ENCODE results near the gene C1QTNF12.

DNA sequence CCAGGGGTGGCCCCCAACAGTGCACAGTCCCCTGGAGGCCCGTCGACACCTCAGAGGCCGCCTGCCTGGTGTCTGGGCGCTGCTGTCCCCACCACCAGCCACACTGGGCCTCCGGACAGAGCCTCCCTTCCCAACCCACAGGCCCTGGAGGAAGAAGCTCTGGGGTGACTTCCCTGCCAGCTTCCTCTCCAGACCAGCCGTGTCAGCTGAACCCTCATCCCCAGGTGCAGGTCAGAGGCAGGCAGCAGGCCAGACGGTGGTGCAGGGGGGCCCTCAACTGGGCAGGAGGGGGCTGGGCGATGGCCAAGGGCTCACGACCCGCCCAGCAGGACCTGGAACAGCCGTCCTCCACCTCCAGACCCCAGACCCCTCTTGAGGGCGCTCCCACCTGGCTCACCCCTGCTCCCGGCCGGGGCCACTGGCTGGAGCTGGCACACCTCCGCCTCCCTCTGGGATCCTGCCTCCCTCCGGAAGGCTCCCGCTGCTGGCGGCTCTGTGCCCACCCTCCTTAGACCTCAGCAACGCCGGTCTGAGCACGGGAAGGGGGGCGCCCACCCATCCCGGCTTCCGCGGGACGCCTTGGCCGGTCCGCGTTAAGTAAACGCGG is 40.6 kb downstream of the C1QTNF12 start:
- TF ChIP-seq, protein P1, sequence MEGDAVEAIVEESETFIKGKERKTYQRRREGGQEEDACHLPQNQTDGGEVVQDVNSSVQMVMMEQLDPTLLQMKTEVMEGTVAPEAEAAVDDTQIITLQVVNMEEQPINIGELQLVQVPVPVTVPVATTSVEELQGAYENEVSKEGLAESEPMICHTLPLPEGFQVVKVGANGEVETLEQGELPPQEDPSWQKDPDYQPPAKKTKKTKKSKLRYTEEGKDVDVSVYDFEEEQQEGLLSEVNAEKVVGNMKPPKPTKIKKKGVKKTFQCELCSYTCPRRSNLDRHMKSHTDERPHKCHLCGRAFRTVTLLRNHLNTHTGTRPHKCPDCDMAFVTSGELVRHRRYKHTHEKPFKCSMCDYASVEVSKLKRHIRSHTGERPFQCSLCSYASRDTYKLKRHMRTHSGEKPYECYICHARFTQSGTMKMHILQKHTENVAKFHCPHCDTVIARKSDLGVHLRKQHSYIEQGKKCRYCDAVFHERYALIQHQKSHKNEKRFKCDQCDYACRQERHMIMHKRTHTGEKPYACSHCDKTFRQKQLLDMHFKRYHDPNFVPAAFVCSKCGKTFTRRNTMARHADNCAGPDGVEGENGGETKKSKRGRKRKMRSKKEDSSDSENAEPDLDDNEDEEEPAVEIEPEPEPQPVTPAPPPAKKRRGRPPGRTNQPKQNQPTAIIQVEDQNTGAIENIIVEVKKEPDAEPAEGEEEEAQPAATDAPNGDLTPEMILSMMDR (conservative IDR thresholded peaks at IDR 0.05; ENCODE audit: low read depth in 2 of 2): peak in 1 of 2 experiments; percentile 41; a peak in 2 of 4 replicates
- TF ChIP-seq, protein P2, sequence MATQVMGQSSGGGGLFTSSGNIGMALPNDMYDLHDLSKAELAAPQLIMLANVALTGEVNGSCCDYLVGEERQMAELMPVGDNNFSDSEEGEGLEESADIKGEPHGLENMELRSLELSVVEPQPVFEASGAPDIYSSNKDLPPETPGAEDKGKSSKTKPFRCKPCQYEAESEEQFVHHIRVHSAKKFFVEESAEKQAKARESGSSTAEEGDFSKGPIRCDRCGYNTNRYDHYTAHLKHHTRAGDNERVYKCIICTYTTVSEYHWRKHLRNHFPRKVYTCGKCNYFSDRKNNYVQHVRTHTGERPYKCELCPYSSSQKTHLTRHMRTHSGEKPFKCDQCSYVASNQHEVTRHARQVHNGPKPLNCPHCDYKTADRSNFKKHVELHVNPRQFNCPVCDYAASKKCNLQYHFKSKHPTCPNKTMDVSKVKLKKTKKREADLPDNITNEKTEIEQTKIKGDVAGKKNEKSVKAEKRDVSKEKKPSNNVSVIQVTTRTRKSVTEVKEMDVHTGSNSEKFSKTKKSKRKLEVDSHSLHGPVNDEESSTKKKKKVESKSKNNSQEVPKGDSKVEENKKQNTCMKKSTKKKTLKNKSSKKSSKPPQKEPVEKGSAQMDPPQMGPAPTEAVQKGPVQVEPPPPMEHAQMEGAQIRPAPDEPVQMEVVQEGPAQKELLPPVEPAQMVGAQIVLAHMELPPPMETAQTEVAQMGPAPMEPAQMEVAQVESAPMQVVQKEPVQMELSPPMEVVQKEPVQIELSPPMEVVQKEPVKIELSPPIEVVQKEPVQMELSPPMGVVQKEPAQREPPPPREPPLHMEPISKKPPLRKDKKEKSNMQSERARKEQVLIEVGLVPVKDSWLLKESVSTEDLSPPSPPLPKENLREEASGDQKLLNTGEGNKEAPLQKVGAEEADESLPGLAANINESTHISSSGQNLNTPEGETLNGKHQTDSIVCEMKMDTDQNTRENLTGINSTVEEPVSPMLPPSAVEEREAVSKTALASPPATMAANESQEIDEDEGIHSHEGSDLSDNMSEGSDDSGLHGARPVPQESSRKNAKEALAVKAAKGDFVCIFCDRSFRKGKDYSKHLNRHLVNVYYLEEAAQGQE (IDR thresholded peaks at IDR 0.05; ENCODE audit: unreplicated experiment): no peak
- TF ChIP-seq EZH2phosphoT487 (IDR thresholded peaks at IDR 0.05; ENCODE audit: unreplicated experiment) (no peak), POLR2AphosphoS5 (IDR thresholded peaks at IDR 0.05; ENCODE audit: low read depth) (no peak), EZH2 (IDR thresholded peaks at IDR 0.05; ENCODE audit: low read depth, unreplicated experiment) (no peak), ZNF331 (CRISPR knock-in tag; IDR thresholded peaks at IDR 0.05; ENCODE audit: low read depth) (no peak), CREB1 (CRISPR knock-in tag; IDR thresholded peaks at IDR 0.05; ENCODE audit: low read depth) (no peak), NANOG (IDR thresholded peaks at IDR 0.05; ENCODE audit: borderline replicate concordance) (no peak), STAT1 (IDR thresholded peaks at IDR 0.05; ENCODE audit: unreplicated experiment) (no peak), JUNB (IDR thresholded peaks at IDR 0.05; ENCODE audit: unreplicated experiment) (no peak)
- TF ChIP-seq, protein P3, sequence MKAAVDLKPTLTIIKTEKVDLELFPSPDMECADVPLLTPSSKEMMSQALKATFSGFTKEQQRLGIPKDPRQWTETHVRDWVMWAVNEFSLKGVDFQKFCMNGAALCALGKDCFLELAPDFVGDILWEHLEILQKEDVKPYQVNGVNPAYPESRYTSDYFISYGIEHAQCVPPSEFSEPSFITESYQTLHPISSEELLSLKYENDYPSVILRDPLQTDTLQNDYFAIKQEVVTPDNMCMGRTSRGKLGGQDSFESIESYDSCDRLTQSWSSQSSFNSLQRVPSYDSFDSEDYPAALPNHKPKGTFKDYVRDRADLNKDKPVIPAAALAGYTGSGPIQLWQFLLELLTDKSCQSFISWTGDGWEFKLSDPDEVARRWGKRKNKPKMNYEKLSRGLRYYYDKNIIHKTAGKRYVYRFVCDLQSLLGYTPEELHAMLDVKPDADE (IDR thresholded peaks at IDR 0.05): no peak
